Panc1 (cell line): ENCODE data around the gene YTHDF1. TPM values are rescaled to one million over a fixed set of nuclear protein-coding genes. Genes with fewer than 3 reads are reported as not detected.

Source experiments
- ATAC-seq: fragments of 200-7000 bp; cut with Tn5 transposase; 2 replicates; pipeline ENCODE4 v1.9.1; 2020; ENCODE audit warnings: mild to moderate bottlenecking, moderate library complexity
- BruUV-seq: library from RNA; stranded (reverse); fragments of 400-500 nt; replicated peaks from 2 replicates; lab custom pipeline; 2021; lab: Mats Ljungman, UMichigan
- CTCF ChIA-PET: fragments of 300-600 bp; sonication (Branson Sonifier 250); formaldehyde crosslinking; loops from one replicate; lab custom pipeline; 2022; ENCODE audit warnings: antibody characterized with exemption; lab: Charles Lee
- POLR2A ChIA-PET: fragments of 300-600 bp; sonication (Branson Sonifier 250); formaldehyde crosslinking; loops from one replicate; lab custom pipeline; 2022; ENCODE audit warnings: antibody characterized with exemption; lab: Charles Lee
- DNase-seq: peaks from one replicate; pipeline ENCODE4 v3.0.0-alpha.2; 2010; ENCODE audit warnings: low read depth, low spot score
- H3K27ac ChIP-seq: 2 replicates; pipeline ENCODE4 v1.5.1; 2011; ENCODE audit warnings: mild to moderate bottlenecking, low read length, inconsistent platforms
- H3K27me3 ChIP-seq: fragments of 200-500 bp; sonication (Bioruptor generic); 2 replicates; pipeline ENCODE4 v1.6.0; 2014; ENCODE audit warnings: low read length, inconsistent platforms; ENCODE audit not compliant: control insufficient read depth, insufficient read depth
- H3K36me3 ChIP-seq: fragments of 200-500 bp; sonication (Bioruptor generic); 2 replicates; pipeline ENCODE4 v1.5.1; 2014; ENCODE audit warnings: inconsistent platforms, mild to moderate bottlenecking, low read length, moderate library complexity; ENCODE audit not compliant: control insufficient read depth, insufficient read depth
- H3K4me1 ChIP-seq: 2 replicates; pipeline ENCODE4 v1.5.1; 2011; ENCODE audit warnings: inconsistent platforms, mild to moderate bottlenecking, low read length, moderate library complexity; ENCODE audit not compliant: control insufficient read depth, insufficient read depth
- H3K4me3 ChIP-seq, 2 experiments: 2 replicates each; pipeline ENCODE4 v1.5.1; 2011 to 2012; ENCODE audit warnings: low read depth in 2 of 2, low read length in 2 of 2, mild to moderate bottlenecking in 2 of 2, inconsistent platforms in 1 of 2, moderate library complexity in 1 of 2
- H3K9me3 ChIP-seq: fragments of 200-500 bp; sonication (Bioruptor generic); 2 replicates; pipeline ENCODE4 v1.5.1; 2014; ENCODE audit warnings: low read depth, mild to moderate bottlenecking, inconsistent platforms, low read length, moderate library complexity; ENCODE audit not compliant: control insufficient read depth, insufficient read depth
- CTCF ChIP-seq: fragments of 450-650 bp; IDR thresholded peaks from 2 replicates; pipeline ENCODE4 v1.5.1; 2017; ENCODE audit warnings: mild to moderate bottlenecking
- POLR2AphosphoS5 ChIP-seq: IDR thresholded peaks from 2 replicates; pipeline ENCODE4 v1.6.1; 2012; ENCODE audit warnings: mild to moderate bottlenecking, low read depth, low read length, moderate library complexity
- REST ChIP-seq, 2 experiments: IDR thresholded peaks; 2 replicates each; pipeline ENCODE4 v1.6.1; 2011 to 2012; ENCODE audit warnings: low read depth in 2 of 2, control low read depth in 1 of 2, low read length in 1 of 2, mild to moderate bottlenecking in 1 of 2, moderate library complexity in 1 of 2; ENCODE audit not compliant: insufficient read depth in 1 of 2
- SIN3A ChIP-seq: IDR thresholded peaks from 2 replicates; pipeline ENCODE4 v1.6.1; 2012; ENCODE audit warnings: low read depth, mild to moderate bottlenecking, low read length, moderate library complexity, borderline replicate concordance; ENCODE audit not compliant: insufficient read depth
- TCF7L2 ChIP-seq: IDR thresholded peaks from 2 replicates; pipeline ENCODE4 v1.6.1; 2011; ENCODE audit warnings: mild to moderate bottlenecking, low read depth, low read length, inconsistent platforms
- in situ Hi-C: cut with HindIII; loops from 2 replicates; pipeline ENCODE4 v1.10.0; 2016; ENCODE audit warnings: low sequenced_read_pairs, low pct_unique_long_range_greater_than_20kb
- intact Hi-C: fragments of 100-400 bp; cut with micrococcal nuclease; formaldehyde crosslinking; loops from one replicate; pipeline ENCODE4 v1.10.0; 2022; ENCODE audit not compliant: unreplicated experiment
- total RNA-seq: library from RNA; stranded (reverse); gene quantifications from one replicate; pipeline ENCODE4 v1.2.1, GENCODE V29; 2021; ENCODE audit not compliant: unreplicated experiment

The YTHDF1 gene
- total RNA-seq, 1 experiment from 2014 or later, result 43.0 TPM

GRCh38 chr20:63212792-63213191 lies 3.1 kb downstream of the YTHDF1 start:
- CTCF ChIA-PET, result interaction anchor here (0.6 to 0.7 kb wide), 2 partner anchors 11 to 548 kb away, joined by 3 to 4 read pairs; no protein-coding TSS in a partner anchor
- no peak for ATAC-seq

GRCh38 chr20:63212393-63212730 lies 3.6 kb downstream of the YTHDF1 start:
- in situ Hi-C loops (no loop called here), intact Hi-C loops (no loop called here)
- DNase-seq, result no peak
- BruUV-seq, result no TSS peak
- TF ChIP-seq SIN3A (no peak), CTCF (no peak), POLR2AphosphoS5 (no peak), REST (IDR thresholded peaks at IDR 0.05; ENCODE audit: insufficient read depth in 1 of 2, low read depth in 2 of 2, low read length in 1 of 2) (no peak)
- no peak overlapping the region for H3K27ac ChIP-seq
- H3K36me3 ChIP-seq, result peaks cover 25% of the 10 kb centered on the region
- no peak for ATAC-seq
- POLR2A ChIA-PET, result interaction anchor here (0.6 kb wide), 1 partner anchor 12 kb away, joined by 3 read pairs; no protein-coding TSS in a partner anchor
- no peaks in the 10 kb centered on the region for H3K9me3 ChIP-seq
- no peak overlapping the region for H3K4me3 ChIP-seq
- CTCF ChIA-PET, result interaction anchor here (0.6 to 0.7 kb wide), 2 partner anchors 11 to 549 kb away, joined by 3 to 4 read pairs; no protein-coding TSS in a partner anchor
- peaks cover 21% of the 10 kb centered on the region for H3K4me1 ChIP-seq
- H3K27me3 ChIP-seq, result no peaks in the 10 kb centered on the region

More at GRCh38 chr20:63212792-63213191, 3.1 kb downstream of the YTHDF1 start:
- Histone ChIP-seq H3K4me3 (no peak overlapping the region), H3K27ac (no peak overlapping the region), H3K27me3 (no peaks in the 10 kb centered on the region), H3K4me1 (peaks cover 17% of the 10 kb centered on the region), H3K9me3 (no peaks in the 10 kb centered on the region), H3K36me3 (peaks cover 25% of the 10 kb centered on the region)
- DNase-seq, result no peak
- TF ChIP-seq CTCF (no peak), REST (IDR thresholded peaks at IDR 0.05; ENCODE audit: insufficient read depth in 1 of 2, low read depth in 2 of 2, low read length in 1 of 2) (no peak), SIN3A (no peak), POLR2AphosphoS5 (no peak), TCF7L2 (no peak)
- no TSS peak for BruUV-seq
- POLR2A ChIA-PET, result interaction anchor here (0.6 kb wide), 1 partner anchor 12 kb away, joined by 3 read pairs; no protein-coding TSS in a partner anchor
- in situ Hi-C loops, result no loop called here
- intact Hi-C loops, result no loop called here
